HCT116 (cell line): Measurements from ENCODE around the gene ASB11.

Source experiments
- CBX3 ChIP-seq: IDR thresholded peaks from 2 replicates; pipeline ENCODE4 v1.6.1; 2012; ENCODE audit warnings: low read depth
- CEBPB ChIP-seq: IDR thresholded peaks from 2 replicates; pipeline ENCODE4 v1.6.1; 2012; ENCODE audit warnings: low read depth
- CTCF ChIP-seq, 3 experiments: fragments of 200-600 bp in 1 of 3; sonication (generic) in 1 of 3; IDR thresholded peaks in 2 of 3; conservative IDR thresholded peaks in 1 of 3; 2 replicates each; pipeline ENCODE4 v1.5.1; 2012 to 2017; ENCODE audit warnings: low read depth in 2 of 3, low read length in 2 of 3, antibody characterized with exemption in 1 of 3, borderline replicate concordance in 1 of 3, control low read depth in 1 of 3, mild to moderate bottlenecking in 1 of 3, mixed read lengths in 1 of 3, mixed run types in 1 of 3, moderate library complexity in 1 of 3; ENCODE audit not compliant: insufficient read depth in 1 of 3
- EZH2 ChIP-seq: fragments of 200-600 bp; sonication (generic); IDR thresholded peaks from 2 replicates; pipeline ENCODE4 v1.6.1; 2017; ENCODE audit warnings: antibody characterized with exemption, mixed run types
- EZH2phosphoT487 ChIP-seq: fragments of 200-600 bp; IDR thresholded peaks from 2 replicates; pipeline ENCODE4 v1.6.1; 2018; ENCODE audit warnings: antibody characterized with exemption, borderline replicate concordance
- FOSL1 ChIP-seq: IDR thresholded peaks from 2 replicates; pipeline ENCODE4 v1.6.1; 2012; ENCODE audit warnings: low read depth
- JUND ChIP-seq: IDR thresholded peaks from 2 replicates; pipeline ENCODE4 v1.6.1; 2012
- MAX ChIP-seq: IDR thresholded peaks from 2 replicates; pipeline ENCODE4 v1.6.1; 2012
- POLR2A ChIP-seq: IDR thresholded peaks from 2 replicates; pipeline ENCODE4 v1.7.0; 2011; ENCODE audit warnings: borderline replicate concordance; ENCODE audit not compliant: insufficient read depth, insufficient read length; ENCODE audit errors: extremely low read depth
- POLR2AphosphoS5 ChIP-seq: IDR thresholded peaks from 2 replicates; pipeline ENCODE4 v1.6.1; 2011; ENCODE audit warnings: mild to moderate bottlenecking, low read depth, low read length, moderate library complexity
- REST ChIP-seq: IDR thresholded peaks from 2 replicates; pipeline ENCODE4 v1.6.1; 2012; ENCODE audit warnings: low read depth
- SRF ChIP-seq: IDR thresholded peaks from 2 replicates; pipeline ENCODE4 v1.6.1; 2012; ENCODE audit warnings: low read depth
- ZBTB33 ChIP-seq: IDR thresholded peaks from 2 replicates; pipeline ENCODE4 v1.6.1; 2011; ENCODE audit warnings: mild to moderate bottlenecking, low read length, moderate library complexity; ENCODE audit not compliant: insufficient replicate concordance; ENCODE audit errors: extremely low read depth
- ZNF274 ChIP-seq: fragments of 200-500 bp; sonication (Bioruptor generic); IDR thresholded peaks from 2 replicates; pipeline ENCODE4 v1.6.1; 2014; ENCODE audit warnings: mild to moderate bottlenecking, low read depth, low read length, inconsistent platforms

GRCh38 chrX:15350329-15350996, 35.0 kb upstream of the ASB11 start:
- TF ChIP-seq EZH2: no peak
- TF ChIP-seq CTCF (IDR thresholded peaks at IDR 0.05 in 2 of 3, conservative IDR thresholded peaks at IDR 0.05 in 1 of 3; ENCODE audit: borderline replicate concordance in 1 of 3, insufficient read depth in 1 of 3, low read depth in 2 of 3, low read length in 2 of 3): no peak
- TF ChIP-seq REST: no peak
- TF ChIP-seq POLR2AphosphoS5: no peak
- no peak for TF ChIP-seq EZH2phosphoT487
- no peak for TF ChIP-seq CEBPB
- no peak for TF ChIP-seq POLR2A
- no peak for TF ChIP-seq ZNF274
- no peak for TF ChIP-seq CBX3
- TF ChIP-seq MAX: no peak
- TF ChIP-seq SRF: no peak
- no peak for TF ChIP-seq ZBTB33
- TF ChIP-seq JUND: no peak
- no peak for TF ChIP-seq FOSL1
